ENCODE measurements around the gene ERCC4.

- TF ChIP-seq CTCF (IDR thresholded peaks at IDR 0.05) (no peak), POLR2AphosphoS5 (IDR thresholded peaks at IDR 0.05) (no peak)
Measured at GRCh38 chr16:13953501-13953900, 33.5 kb downstream of the ERCC4 start.
